ENCODE results near the gene UGT1A8. TPM values are rescaled to one million over a fixed set of nuclear protein-coding genes. Genes with fewer than 3 reads are reported as not detected.
A peak's percentile ranks its signal among the peaks of the same experiment; 100 is the strongest.
"Not testable (repeated sequence)": the region's sequence is repeated elsewhere in the genome, so short reads cannot be mapped to it uniquely, and the experiment has no call there.

Gene UGT1A8
- total RNA-seq, 1 donor from 2014 or later: not detected

DNA sequence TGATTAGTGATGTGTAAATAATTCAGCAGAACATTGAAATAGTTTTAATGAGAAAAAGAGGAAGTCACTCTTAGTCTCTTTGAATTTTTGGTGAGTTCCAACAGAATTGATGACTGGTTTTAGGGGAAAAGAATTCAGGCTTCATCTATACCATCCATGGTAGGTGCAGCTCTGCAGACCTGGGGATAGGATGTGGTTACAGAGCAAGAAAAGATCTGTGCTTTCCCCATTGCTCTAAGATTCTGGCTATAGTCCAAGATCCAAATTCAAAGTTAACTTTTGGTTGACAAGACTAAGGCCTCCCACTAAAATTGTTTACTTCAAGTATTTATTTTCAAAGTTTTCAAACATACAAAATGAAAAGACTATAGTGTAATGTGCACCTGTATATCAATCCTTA lies 22.4 kb downstream of the UGT1A8 start:
- no peak for DNase-seq (ENCODE audit: low read depth in 2 of 2)

DNA sequence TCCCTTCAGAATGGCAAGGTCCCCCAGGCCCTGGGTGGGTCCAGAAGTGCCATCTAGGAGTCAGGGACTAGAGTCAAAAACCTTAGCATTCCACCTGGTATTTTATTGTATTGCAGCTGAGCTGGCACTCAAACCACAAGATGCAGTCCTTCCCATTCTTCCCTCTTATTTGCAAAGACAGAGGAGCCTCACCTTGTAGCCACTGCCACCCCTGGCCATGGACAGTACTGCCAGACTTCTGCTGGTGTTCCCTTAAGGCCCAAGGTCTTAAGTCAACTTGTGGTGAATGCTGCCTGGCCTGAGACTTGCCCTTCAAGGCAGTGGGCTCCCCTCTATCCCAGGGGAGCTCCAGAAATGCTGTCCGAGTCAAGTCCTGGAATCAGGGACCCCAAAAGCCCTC lies 25.7 kb downstream of the UGT1A8 start:
- DNase-seq (ENCODE audit: low read depth in 2 of 2): peak in 1 of 2 donors; percentile 7

DNA sequence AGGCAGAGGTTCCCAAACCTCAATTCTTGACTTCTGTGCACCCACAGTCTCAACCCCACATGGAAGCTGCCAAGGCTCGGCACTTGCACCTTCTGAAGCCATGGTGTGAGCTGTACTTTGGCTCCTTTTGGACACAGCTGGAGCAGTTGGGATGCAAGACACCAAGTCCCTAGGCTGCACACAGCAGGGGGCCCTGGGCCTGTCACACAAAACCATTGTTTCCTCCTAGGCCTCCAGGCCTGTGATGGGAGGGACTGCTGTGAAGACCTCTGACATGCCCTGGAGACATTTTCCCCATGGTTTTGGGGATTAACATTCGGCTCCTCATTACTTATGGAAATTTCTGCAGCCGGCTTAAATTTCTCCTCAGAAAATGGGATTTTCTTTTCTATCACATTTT lies 28.6 kb downstream of the UGT1A8 start:
- DNase-seq (ENCODE audit: low read depth in 2 of 2): not testable (repeated sequence)

DNA sequence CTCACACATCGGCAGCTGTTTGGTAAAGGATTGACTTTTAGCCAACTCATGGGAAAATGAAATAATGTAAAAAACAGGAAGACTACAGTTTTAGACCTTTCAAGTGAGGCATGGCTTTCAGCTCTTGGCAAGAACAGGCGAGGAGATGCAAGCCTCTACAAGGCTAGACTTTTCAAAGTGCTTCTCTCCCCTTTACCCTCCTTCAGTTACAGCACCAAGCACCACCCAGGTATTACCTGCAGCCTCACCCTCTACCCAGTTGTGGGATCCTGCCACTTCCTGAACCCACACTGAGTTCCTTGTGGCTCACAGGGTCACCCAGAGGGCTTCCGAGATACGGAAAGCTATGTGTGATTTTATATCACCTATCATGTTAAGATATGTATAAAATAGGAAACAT lies 33.5 kb downstream of the UGT1A8 start:
- DNase-seq (ENCODE audit: low read depth in 2 of 2): no peak

DNA sequence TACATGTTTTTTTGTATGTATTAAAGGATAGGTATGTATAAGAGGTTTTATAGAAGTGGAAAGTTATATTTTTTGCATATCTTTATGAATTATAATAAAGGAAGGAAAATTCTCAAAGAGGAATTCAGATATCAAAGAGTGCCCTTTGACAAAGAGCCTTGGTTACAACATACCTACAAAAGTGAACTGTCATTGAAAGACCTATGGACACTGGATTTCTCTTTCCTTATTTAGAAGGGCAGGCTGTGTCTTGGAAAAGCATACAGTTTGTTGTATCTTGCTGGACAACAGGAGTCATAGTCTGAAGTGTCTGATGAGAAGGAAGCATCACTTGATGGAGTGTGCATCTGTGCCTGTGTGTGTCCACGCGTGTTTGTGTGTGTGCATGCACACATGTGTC lies 34.0 kb downstream of the UGT1A8 start:
- no peak for DNase-seq (ENCODE audit: low read depth in 2 of 2)

DNA sequence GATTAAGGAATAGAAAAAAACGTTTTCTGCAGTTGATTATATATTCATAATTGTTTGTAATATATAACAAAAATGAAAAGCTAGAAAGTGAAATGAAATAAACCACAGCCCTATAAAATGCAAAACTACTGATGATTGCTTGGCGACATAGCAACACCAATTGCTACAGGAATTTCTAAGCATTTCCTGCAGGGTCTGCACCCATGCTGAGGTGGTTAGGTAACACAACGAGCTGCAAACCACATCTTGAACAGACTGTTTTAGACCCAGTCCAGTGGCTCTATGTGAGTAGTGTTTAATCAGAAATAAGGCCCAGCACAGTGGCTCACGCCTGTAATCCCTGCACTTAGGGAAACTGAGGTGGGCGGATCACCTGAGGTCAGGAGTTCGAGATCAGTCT lies 37.1 kb downstream of the UGT1A8 start:
- DNase-seq (ENCODE audit: low read depth in 2 of 2): no peak

DNA sequence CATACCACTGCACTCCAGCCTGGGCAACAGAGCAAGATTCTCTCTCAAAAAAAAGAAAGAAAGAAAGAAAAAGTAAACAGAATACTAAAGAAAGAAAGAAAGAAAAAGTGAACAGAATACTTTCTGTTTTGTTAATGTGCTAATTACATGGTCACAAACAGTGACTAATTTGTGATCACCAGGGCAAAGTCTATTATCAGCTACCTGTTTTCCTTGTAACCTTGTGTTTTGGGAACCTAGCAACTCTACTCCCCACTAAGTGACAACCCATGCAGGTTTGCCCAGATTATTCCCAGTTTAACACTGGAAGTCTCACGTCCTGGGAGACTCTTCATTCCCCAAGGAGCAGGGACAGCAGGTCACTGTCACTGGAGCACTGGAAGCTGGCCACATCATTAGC lies 37.6 kb downstream of the UGT1A8 start:
- no peak for DNase-seq (ENCODE audit: low read depth in 2 of 2)

DNA sequence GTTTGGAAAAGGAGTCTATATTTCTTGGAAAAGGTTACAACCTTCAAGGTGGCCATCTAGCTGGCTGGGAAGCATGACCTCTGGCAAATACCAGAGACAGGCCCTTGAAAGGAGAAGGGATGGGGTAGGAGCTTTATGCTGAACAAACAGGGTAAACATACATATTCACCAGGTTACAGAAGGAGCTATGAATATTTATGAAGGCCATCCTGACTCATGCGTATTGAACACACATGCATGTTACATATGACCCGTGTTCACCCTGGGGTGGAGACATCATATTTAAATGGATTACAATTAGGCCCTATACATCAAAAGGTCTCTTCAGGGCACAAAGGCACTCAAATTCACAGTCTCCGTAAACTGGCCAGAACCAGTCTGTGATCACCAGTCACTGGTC lies 38.5 kb downstream of the UGT1A8 start:
- DNase-seq (ENCODE audit: low read depth in 2 of 2): not testable (repeated sequence)

DNA sequence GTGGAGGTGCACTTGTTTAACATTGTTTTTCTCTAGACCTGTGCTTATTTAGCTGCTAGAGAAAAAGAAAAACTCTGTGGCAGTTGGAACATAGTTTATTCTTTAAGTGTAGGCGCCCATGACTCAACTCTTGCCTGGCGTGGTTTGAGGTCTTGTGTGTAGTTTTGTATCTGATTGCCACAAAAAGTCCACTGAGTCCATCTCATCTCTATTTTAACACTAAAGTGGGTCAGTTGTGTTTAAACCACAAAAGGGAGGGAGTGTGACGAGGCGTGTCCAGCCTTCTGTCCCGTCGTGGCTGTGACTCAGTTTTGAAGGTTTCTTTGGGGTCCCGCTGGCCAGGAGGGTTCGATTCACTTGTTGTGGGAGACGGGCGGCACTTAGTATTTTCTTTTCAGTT lies 39.0 kb downstream of the UGT1A8 start:
- DNase-seq (ENCODE audit: low read depth in 2 of 2): no peak

DNA sequence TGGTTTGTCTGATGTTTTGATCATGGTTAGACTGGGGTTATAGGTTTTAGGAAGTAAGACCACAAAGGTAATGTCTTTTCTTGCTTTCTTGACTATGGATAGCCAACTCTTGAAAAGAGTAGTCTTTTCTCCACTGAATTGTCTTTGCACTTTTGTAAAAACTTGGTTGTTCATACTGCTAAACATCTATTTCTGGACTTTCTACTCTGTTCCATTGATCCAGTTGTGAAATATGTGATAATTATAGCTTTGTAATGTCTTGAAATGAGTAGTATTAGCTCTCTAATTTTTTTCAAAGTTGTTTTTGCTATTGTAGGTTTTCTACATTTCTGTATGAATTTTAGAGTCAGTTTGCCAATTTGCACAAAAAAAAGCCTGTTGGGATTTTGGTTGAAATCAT lies 41.2 kb downstream of the UGT1A8 start:
- DNase-seq (ENCODE audit: low read depth in 2 of 2): no peak

DNA sequence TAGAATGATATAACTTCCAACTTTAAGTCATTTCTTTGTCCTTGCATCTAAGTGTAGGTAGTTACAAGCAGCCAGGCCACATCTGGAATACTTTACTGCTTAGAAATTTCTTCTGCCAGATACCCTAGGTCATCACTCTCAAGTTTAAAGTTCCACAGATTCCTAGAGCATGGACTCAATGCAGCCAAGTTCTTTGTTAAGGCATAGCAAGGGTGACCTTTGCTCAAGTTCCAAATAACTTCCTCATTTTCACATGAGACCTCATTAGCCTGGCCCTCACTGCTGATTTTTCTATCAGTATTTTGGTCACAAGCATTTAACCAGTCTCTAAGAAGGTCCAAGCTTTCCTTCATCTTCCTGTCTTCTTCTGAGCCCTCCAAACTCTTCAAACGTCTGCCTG lies 46.5 kb downstream of the UGT1A8 start:
- no peak for DNase-seq (ENCODE audit: low read depth in 2 of 2)

DNA sequence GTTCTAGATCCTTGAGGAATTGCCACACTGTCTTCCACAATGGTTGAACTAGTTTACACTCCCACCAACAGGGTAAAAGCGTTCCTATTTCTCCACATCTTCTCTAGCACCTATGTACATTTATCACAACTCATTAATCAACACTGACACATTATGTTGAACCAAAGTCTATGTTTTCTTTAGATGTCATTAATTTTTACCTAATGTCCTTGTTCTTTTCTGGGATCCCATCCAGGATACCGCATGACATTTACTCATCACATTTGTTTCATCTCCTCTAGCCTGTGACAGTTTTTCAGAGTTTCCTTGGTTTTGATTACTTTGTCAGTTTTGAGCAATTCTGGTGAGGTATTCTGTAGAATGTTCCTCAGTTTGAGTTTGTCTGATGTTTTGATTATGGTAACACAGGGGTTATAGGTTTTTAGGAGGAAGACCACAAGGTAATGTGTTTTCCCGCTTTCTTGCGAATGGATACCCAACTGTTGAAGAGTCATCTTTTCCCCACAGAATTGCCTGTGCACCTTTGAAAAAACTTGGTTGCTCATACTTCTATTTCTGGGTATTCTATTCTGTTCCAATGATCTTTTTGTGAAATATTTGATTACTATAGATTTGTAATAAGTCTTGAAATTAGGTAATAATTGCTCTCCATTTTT lies 51.3 kb downstream of the UGT1A8 start:
- no peak for DNase-seq (ENCODE audit: low read depth in 2 of 2)

DNA sequence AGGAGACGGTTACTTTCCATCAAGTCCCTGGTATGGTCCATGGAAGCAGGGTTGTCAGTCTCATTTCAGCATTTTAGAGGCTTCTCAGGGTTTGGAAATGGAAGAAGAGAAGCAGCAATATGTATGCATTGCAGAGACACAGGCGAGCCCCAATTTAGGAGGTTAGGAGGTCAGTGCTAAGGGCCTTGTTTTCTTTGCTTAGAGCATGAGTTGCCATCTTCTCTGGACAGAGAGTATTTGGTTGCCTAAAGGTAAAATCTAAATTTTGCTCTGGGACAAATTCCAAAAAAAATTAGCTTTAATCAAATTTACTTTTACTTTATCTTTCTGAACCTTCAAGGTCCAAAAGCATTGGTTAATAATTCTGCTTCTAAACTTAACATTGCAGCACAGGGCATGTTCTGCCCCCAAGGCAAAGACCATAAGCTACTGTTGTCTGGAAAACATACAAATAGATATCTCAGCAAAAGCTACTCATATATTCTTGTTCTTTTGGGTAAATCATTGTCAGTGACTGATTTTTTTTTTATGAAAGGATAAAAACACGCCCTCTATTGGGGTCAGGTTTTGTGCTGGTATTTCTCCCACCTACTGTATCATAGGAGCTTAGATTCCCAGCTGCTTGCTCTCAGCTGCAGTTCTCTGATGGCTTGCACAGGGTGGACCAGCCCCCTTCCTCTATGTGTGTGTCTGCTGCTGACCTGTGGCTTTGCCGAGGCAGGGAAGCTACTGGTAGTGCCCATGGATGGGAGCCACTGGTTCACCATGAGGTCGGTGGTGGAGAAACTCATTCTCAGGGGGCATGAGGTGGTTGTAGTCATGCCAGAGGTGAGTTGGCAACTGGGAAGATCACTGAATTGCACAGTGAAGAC lies 54.1 kb downstream of the UGT1A8 start, which contains the start of gene UGT1A9:
UGT1A9 (plus strand) TSS at position 609 of the 872 bp plus-strand sequence; CDS start at position 646, 37 bp downstream.
- no peak for DNase-seq (ENCODE audit: low read depth in 2 of 2)

DNA sequence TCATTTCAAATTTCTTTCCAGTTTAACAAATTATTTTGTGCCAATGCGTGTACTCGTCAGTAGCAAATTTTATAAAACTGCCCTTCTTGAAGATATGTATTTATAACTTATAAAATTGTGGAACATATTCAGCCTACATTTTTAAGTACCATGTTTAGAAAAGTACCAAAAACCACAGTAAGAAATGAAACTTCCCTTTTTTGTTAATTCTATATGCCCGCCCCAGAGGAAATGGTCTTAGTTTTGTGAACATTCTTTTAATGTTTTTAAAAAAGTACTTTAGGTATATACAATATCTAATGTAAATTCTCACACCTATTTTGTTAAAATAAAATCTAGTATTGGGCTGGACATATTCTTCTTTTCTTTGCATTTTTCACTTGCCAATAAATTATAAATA lies 55.5 kb downstream of the UGT1A8 start:
- no peak for DNase-seq (ENCODE audit: low read depth in 2 of 2)

DNA sequence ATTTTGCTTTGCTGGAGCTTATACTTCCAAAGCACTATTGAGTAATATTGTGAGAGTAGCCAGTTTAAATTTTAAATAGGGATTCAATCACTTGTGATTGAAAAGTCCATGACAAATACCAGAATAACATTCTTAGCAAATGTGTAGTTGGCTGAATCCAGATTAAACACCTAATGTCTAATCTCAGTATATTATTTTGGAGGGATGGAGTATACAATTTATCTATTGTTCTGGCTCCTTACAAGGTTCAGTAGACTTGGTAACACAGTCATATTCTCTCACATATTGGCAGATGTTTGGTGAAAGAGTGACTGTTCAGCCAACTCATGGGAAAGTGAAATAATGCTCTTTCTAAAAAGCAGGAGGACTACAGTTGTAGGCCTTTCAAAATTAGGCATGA lies 56.5 kb downstream of the UGT1A8 start:
- no peak for DNase-seq (ENCODE audit: low read depth in 2 of 2)

DNA sequence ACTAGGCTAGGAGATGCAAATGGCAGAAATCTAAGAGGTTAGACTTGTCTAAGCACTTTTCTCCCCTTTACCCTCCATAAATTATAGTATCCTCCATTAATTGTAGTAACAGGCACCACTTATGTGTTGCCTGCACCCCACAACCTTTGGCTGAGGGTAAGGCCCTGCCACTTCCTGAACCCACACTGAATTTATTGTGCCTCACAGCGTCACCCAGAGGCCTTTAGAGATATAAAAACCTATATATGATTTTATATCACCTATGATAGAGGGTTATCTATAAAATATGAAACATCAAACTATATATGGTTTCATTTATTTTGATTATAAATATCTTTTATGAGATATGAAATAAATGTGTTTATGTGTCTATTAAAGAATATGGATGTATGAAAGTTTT lies 56.9 kb downstream of the UGT1A8 start:
- no peak for DNase-seq (ENCODE audit: low read depth in 2 of 2)

DNA sequence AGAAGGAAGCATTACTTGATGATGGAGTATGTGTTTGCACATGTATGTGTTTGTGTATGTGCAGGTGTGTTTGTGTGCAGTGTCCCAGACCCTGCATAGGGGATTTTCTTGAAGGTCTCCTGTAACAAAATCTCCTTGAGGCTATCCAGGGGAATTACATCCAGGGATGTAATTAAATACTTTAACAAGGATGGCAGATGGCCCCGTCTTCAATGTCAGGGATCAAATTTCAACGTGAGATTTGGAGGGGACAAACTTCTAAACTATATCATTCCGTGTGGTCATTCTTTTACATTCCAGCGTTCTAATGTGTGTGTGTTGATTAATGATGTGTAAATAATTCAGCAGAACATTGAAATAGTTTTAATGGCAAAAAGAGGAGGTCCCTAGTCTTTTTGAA lies 57.6 kb downstream of the UGT1A8 start:
- no peak for DNase-seq (ENCODE audit: low read depth in 2 of 2)

DNA sequence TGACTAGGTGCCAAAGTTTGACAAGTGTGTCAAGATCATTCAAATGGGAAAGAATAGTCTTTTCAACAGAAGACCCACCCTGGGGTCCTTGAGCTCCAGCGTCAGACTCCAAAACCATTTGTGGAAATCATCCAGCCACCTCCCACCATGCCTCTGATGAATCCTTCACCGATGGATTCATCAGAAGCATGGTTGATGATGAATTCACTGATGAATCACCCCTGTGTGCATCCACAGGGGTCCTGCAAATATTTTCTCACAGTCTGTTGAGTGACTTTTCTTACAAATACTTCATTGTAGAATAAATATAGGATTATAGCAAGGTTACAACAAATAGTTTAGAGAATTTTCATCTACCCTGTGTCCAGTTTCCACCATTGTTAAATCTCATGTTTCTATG lies 58.6 kb downstream of the UGT1A8 start:
- no peak for DNase-seq (ENCODE audit: low read depth in 2 of 2)

DNA sequence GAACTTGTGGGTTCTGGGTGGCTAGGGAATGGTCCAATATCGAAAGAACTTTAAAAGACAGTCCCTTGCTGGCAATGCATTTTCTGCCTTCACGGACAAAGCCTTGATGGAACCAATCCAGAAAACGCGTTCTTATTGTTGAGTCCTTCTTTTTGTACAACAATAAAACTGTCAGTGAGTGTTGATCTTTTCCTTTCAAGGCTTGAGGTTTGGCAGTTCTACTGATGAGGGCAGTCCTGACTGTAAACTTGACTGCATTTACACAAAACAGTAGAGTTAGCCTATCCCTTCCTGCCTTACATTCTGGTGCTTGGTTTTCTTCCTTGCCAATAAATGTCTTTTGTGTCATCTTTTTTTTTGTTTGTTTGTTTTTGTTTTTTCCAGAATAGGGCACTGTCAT lies 61.8 kb downstream of the UGT1A8 start:
- DNase-seq (ENCODE audit: low read depth in 2 of 2): no peak

DNA sequence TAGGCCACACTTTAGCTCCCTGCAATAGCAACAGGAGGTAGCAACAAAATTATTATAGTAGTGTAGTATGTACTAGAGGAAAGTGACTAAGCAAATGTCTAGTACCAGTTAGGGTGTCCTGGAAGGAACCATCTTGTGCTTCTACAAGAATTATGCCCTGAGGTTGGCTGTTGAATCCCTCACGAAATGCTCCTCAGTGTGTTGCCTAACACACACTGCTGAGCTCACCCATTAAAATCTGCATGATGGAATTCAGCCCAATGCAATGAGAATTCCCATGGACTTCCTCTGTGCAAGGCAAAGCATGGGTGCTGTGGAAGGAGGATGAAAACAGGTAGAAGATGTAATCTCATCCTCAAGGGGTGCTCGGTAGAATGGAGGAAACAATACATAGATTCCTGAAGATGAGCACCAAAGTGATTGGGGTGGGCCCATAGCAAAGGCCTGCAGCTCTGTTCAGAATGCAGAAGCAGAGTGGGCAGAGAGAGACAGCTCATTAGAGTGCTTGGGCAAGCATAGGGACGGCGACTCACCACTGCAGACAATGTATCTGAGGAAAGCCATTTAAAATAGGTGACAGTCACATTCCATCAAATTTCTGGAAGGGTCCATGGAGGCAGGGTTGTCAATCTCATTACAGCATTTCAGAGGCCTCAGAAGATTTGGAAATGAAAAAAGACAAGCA lies 63.1 kb downstream of the UGT1A8 start:
- DNase-seq (ENCODE audit: low read depth in 2 of 2): no peak

DNA sequence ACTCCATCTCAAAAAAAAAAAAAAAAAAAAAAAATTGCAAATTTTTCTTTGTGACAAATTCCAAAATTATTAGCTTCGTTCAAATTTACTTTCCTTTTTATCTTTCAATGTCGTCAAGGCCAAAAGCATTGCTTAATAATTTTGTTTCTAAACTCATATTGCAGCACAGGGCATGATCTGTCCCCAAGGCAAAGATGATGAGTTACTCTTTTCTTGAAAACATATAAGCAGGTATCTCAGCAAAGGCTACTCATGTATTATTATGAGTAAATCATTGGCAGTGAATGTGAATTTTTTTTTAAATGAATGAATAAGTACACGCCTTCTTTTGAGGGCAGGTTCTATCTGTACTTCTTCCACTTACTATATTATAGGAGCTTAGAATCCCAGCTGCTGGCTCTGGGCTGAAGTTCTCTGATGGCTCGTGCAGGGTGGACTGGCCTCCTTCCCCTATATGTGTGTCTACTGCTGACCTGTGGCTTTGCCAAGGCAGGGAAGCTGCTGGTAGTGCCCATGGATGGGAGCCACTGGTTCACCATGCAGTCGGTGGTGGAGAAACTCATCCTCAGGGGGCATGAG lies 64.2 kb downstream of the UGT1A8 start, which contains the start of gene UGT1A7:
UGT1A7 (plus strand) TSS at position 381 of the 579 bp plus-strand sequence; CDS start at position 418, 37 bp downstream.
- no peak for DNase-seq (ENCODE audit: low read depth in 2 of 2)

DNA sequence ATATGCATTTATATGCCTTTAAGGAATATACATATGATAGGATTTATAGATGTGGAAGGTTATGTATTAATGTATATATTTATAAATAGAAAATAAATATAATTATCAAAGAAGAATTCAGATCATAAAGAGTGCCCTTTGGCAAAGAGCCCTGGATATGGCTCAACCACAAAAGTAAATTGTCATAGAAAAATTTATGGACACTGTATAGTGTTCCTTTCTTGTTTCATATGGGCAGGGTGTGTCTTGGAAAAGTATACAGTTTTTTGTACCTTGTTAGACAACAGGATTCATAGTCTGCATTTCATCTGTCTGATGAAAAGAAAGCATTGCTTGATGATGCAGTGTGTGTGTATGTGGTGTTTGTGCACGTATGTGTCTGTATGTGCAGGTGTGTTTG lies 67.2 kb downstream of the UGT1A8 start:
- DNase-seq (ENCODE audit: low read depth in 2 of 2): no peak

All from dermis microvascular lymphatic vessel endothelial cell (primary cell).